AG10803 (cell line): ENCODE results near the gene GATA1.

Experiments used
- DNase-seq: peaks from one replicate; pipeline ENCODE4 v3.0.0; 2010; ENCODE audit warnings: low read depth
- H3K4me3 ChIP-seq: 2 replicates; pipeline ENCODE4 v1.5.1; 2011; ENCODE audit warnings: mild to moderate bottlenecking, low read length, control low read depth
- CTCF ChIP-seq: conservative IDR thresholded peaks from 2 replicates; pipeline ENCODE4 v1.5.1; 2011; ENCODE audit warnings: mild to moderate bottlenecking, low read length, control low read depth, inconsistent platforms

Gene GATA1

GRCh38 chrX:48770296-48770695, 16.1 kb upstream of the GATA1 start:
- no peak for DNase-seq
- H3K4me3 ChIP-seq, result no peak overlapping the region
- TF ChIP-seq CTCF, result no peak

GRCh38 chrX:48772602-48773001, 13.8 kb upstream of the GATA1 start:
- no peak for TF ChIP-seq CTCF
- no peak for DNase-seq
- H3K4me3 ChIP-seq, result no peak overlapping the region

GRCh38 chrX:48776818-48777439, 9.5 kb upstream of the GATA1 start:
- DNase-seq, result no peak
- no peak overlapping the region for H3K4me3 ChIP-seq
- no peak for TF ChIP-seq CTCF

- TF ChIP-seq CTCF, result no peak
- DNase-seq, result no peak
- no peak overlapping the region for H3K4me3 ChIP-seq
Observed at GRCh38 chrX:48779399-48779798, 7.0 kb upstream of the GATA1 start.

- no peak overlapping the region for H3K4me3 ChIP-seq
- no peak for TF ChIP-seq CTCF
- DNase-seq, result no peak
Observed at GRCh38 chrX:48781705-48782104, 4.7 kb upstream of the GATA1 start.

- DNase-seq, result no peak
- no peak overlapping the region for H3K4me3 ChIP-seq
- no peak for TF ChIP-seq CTCF
Observed at GRCh38 chrX:48782216-48782615, 4.2 kb upstream of the GATA1 start.

DNA sequence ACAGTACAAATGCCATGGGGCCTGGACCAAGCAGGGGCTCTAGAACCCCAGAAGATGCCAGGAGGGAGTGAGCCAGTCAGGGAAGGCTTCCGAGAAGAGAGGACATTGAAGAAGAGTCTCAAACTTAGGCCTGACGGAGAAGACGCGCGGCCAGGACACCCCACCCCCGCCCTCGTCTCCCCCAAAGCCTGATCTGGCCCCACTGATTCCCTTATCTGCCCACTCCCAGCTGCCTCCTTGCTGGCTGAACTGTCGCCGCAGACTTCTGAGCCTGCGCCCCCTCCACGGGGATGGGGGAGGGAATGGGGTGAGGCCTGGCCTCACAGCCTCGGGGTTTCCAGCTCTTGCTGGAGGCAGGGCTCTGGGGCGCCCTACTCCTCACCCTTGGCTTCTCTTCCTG, 3.6 kb upstream of the GATA1 start:
- TF ChIP-seq CTCF, result no peak
- no peak for DNase-seq
- H3K4me3 ChIP-seq, result no peak overlapping the region
